DOHH2 (cell line): ENCODE data around the gene S100PBP.

Experiments
- H3F3A ChIP-seq: fragments of 200-600 bp; sonication (generic), shearing (Covaris generic); 2 replicates; pipeline ENCODE4 v1.6.0; 2016; ENCODE audit warnings: antibody characterized with exemption, mild to moderate bottlenecking; ENCODE audit not compliant: control insufficient read depth, insufficient read depth
- H3K27ac ChIP-seq: fragments of 200-600 bp; sonication (generic); 2 replicates; pipeline ENCODE4 v1.5.1; 2014; ENCODE audit warnings: low read depth, mild to moderate bottlenecking, low read length, moderate library complexity
- H3K27me3 ChIP-seq: fragments of 200-600 bp; sonication (generic); 2 replicates; pipeline ENCODE4 v1.6.1; 2014; ENCODE audit warnings: mild to moderate bottlenecking, low read length, mixed read lengths; ENCODE audit not compliant: control insufficient read depth
- H3K36me3 ChIP-seq: fragments of 200-600 bp; sonication (generic); 2 replicates; pipeline ENCODE4 v1.6.1; 2014; ENCODE audit warnings: mild to moderate bottlenecking, low read length, moderate library complexity, mixed read lengths; ENCODE audit not compliant: control insufficient read depth
- H3K4me1 ChIP-seq: fragments of 200-600 bp; sonication (generic); 2 replicates; pipeline ENCODE4 v1.6.1; 2014; ENCODE audit warnings: mild to moderate bottlenecking, low read length, mixed read lengths; ENCODE audit not compliant: control insufficient read depth
- H3K4me2 ChIP-seq: fragments of 200-600 bp; sonication (generic); 2 replicates; pipeline ENCODE4 v1.6.0; 2014; ENCODE audit warnings: mild to moderate bottlenecking, low read length, moderate library complexity
- H3K4me3 ChIP-seq: fragments of 200-600 bp; sonication (generic); 2 replicates; pipeline ENCODE4 v1.5.1; 2014; ENCODE audit warnings: mild to moderate bottlenecking, low read length, mixed read lengths
- H3K79me2 ChIP-seq: fragments of 200-600 bp; sonication (generic); 2 replicates; pipeline ENCODE4 v1.6.1; 2014; ENCODE audit warnings: mild to moderate bottlenecking, low read length, mixed read lengths; ENCODE audit not compliant: control insufficient read depth
- H3K9me2 ChIP-seq: fragments of 200-600 bp; sonication (generic); replicated peaks from 2 replicates; pipeline ENCODE4 v1.6.1; 2014; ENCODE audit warnings: mild to moderate bottlenecking, low read length, mixed read lengths; ENCODE audit not compliant: control insufficient read depth
- H3K9me3 ChIP-seq: fragments of 200-600 bp; sonication (generic); 2 replicates; pipeline ENCODE4 v1.6.1; 2014; ENCODE audit warnings: antibody characterized with exemption, low read length, mixed read lengths; ENCODE audit not compliant: control insufficient read depth, insufficient read depth
- H4K20me1 ChIP-seq: fragments of 200-600 bp; sonication (generic); 2 replicates; pipeline ENCODE4 v1.6.0; 2014; ENCODE audit warnings: low read depth, mild to moderate bottlenecking, antibody characterized with exemption, low read length, moderate library complexity; ENCODE audit not compliant: control insufficient read depth, insufficient read depth
- CTCF ChIP-seq: fragments of 200-600 bp; sonication (generic); IDR thresholded peaks from one replicate; pipeline ENCODE4 v1.5.1; 2014; ENCODE audit warnings: antibody characterized with exemption, mild to moderate bottlenecking, low read depth, low read length; ENCODE audit not compliant: poor library complexity, severe bottlenecking
- EZH2phosphoT487 ChIP-seq: fragments of 200-600 bp; sonication (generic); IDR thresholded peaks from 2 replicates; pipeline ENCODE4 v1.6.1; 2017; ENCODE audit warnings: borderline replicate concordance, mild to moderate bottlenecking, antibody characterized with exemption, low read length, moderate library complexity, mixed read lengths

Gene S100PBP

DNA sequence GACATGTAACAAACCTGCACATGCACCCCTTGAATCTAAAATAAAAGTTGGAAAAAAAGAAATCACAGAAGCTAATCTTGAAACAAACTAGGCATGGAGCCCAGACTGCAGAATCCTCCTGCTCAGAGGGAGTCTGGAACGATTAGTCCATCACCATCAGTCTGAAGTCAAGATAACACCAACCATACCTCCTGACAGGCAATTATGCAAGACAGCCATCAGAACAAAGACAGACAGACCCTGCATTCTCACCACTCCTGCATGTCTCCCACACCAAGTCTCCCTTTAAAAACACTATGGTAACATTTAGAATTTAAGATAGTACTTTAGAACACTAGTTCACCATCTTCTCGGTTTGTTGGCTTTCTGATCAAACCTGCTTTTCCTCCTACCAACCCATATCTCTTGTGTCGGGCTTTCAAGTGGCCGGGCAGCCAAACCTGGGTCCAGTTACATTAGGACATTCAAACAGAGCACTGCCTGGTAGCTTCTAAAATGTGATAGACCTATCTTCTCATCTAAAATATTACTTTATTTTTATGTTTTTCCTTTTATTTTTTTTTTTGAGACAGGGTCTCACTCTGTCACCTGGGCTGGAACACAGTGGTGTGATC is 10.4 kb upstream of the S100PBP start:
- Histone ChIP-seq H3K36me3 (peaks cover 80% of the 10 kb centered on the region), H3K79me2 (peaks cover 67% of the 10 kb centered on the region), H3K4me3 (no peak overlapping the region), H4K20me1 (peaks cover 2% of the 10 kb centered on the region; the same call in 1 of the 2 replicates), H3K9me2 (no peaks in the 10 kb centered on the region), H3K27me3 (no peaks in the 10 kb centered on the region), H3F3A (0 out of 2 replicates have a peak, but pooled peaks cover 4% of the 10 kb centered on the region), H3K27ac (no peak overlapping the region), H3K9me3 (no peaks in the 10 kb centered on the region), H3K4me1 (no peaks in the 10 kb centered on the region), H3K4me2 (no peak overlapping the region)
- TF ChIP-seq EZH2phosphoT487 (no peak), CTCF (no peak)

- Histone ChIP-seq H3K36me3 (peaks cover 82% of the 10 kb centered on the region), H3K79me2 (peaks cover 78% of the 10 kb centered on the region), H4K20me1 (peaks cover 8% of the 10 kb centered on the region; the same call in 1 of the 2 replicates)
These were observed 8.9 kb upstream of the S100PBP start for GRCh38 chr1:32808580-32808979.

DNA sequence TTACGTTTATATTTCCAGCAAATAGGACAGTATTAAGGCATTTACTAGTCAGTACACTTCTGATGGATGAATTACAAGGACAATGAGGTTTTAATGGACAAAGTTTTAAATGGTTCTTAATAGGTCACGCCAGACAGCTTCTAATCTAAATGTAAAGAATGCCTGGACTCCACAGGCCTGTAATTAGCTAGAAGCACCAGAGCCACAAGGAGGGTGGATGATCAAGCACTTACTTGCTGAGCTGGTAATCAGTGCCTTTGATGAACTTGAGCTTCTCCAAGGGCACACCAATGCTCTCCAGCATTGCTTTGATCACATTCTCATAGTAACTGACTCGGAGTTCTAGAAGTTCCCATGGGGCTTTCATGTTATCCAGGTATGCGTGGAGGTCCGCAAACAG is 7.1 kb upstream of the S100PBP start:
- peaks cover 97% of the 10 kb centered on the region for H3K36me3 ChIP-seq
- no peak for TF ChIP-seq EZH2phosphoT487
- no peak for TF ChIP-seq CTCF
- H3K9me3 ChIP-seq: no peaks in the 10 kb centered on the region
- no peak overlapping the region for H3K27ac ChIP-seq
- peaks cover 15% of the 10 kb centered on the region for H3K4me1 ChIP-seq
- peaks cover 9% of the 10 kb centered on the region; the same call in 1 of the 2 replicates for H4K20me1 ChIP-seq
- H3K4me3 ChIP-seq: no peak overlapping the region
- no peaks in the 10 kb centered on the region for H3K27me3 ChIP-seq
- H3F3A ChIP-seq: 0 out of 2 replicates have a peak, but pooled peaks cover 4% of the 10 kb centered on the region
- H3K9me2 ChIP-seq: no peaks in the 10 kb centered on the region
- H3K79me2 ChIP-seq: peaks cover 93% of the 10 kb centered on the region
- H3K4me2 ChIP-seq: no peak overlapping the region

More at GRCh38 chr1:32808580-32808979, 8.9 kb upstream of the S100PBP start:
- no peak for TF ChIP-seq EZH2phosphoT487
- no peak for TF ChIP-seq CTCF
- H3F3A ChIP-seq: 0 out of 2 replicates have a peak, but pooled peaks cover 4% of the 10 kb centered on the region
- H3K4me1 ChIP-seq: no peaks in the 10 kb centered on the region
- no peaks in the 10 kb centered on the region for H3K9me3 ChIP-seq
- no peak overlapping the region for H3K4me2 ChIP-seq
- no peaks in the 10 kb centered on the region for H3K27me3 ChIP-seq
- H3K27ac ChIP-seq: no peak overlapping the region
- no peaks in the 10 kb centered on the region for H3K9me2 ChIP-seq
- H3K4me3 ChIP-seq: no peak overlapping the region
